ENCODE data around the gene RGCC. TPM values are rescaled to one million over a fixed set of nuclear protein-coding genes. Genes with fewer than 3 reads are reported as not detected.

Gene RGCC
- polyA plus RNA-seq, 1 donor from 2014 or later = not detected

GRCh38 chr13:41454170-41454569, 3.2 kb upstream of the RGCC start:
- Histone ChIP-seq H3K36me3 (ENCODE audit: insufficient read depth, low read length) (no peaks in the 10 kb centered on the region), H3F3A (ENCODE audit: insufficient read depth, low read length, poor library complexity, severe bottlenecking) (no peaks in the 10 kb centered on the region), H3K9me3 (ENCODE audit: low read length) (no peaks in the 10 kb centered on the region), H3K27me3 (ENCODE audit: insufficient read depth, low read depth, low read length) (peaks cover 50% of the 10 kb centered on the region), H3K79me2 (replicated peaks; ENCODE audit: insufficient read depth, low read length) (no peaks in the 10 kb centered on the region), H2AFZ (ENCODE audit: low read depth, low read length) (no peak overlapping the region), H4K20me1 (ENCODE audit: insufficient read depth) (no peaks in the 10 kb centered on the region), H3K4me2 (ENCODE audit: low read length) (no peak overlapping the region), H3K4me3 (ENCODE audit: low read length) (no peak overlapping the region), H3K27ac (ENCODE audit: low read length) (no peak overlapping the region), H3K9me2 (ENCODE audit: insufficient read depth, low read length) (no peaks in the 10 kb centered on the region), H3K9ac (ENCODE audit: low read length) (no peak overlapping the region)
- TF ChIP-seq RAD21 (conservative IDR thresholded peaks at IDR 0.05) (no peak), EZH2 (IDR thresholded peaks at IDR 0.05; ENCODE audit: borderline replicate concordance, insufficient read depth, low read length, poor library complexity, severe bottlenecking) (no peak), EP300 (conservative IDR thresholded peaks at IDR 0.05; ENCODE audit: poor library complexity, severe bottlenecking) (no peak), POLR2AphosphoS5 (IDR thresholded peaks at IDR 0.05) (no peak), CTCF (IDR thresholded peaks at IDR 0.05; ENCODE audit: poor library complexity, severe bottlenecking) (no peak), REST (IDR thresholded peaks at IDR 0.05; ENCODE audit: borderline replicate concordance) (no peak), TAF1 (IDR thresholded peaks at IDR 0.05; ENCODE audit: low read depth) (no peak), MXI1 (conservative IDR thresholded peaks at IDR 0.05; ENCODE audit: poor library complexity, severe bottlenecking) (no peak), SMC3 (conservative IDR thresholded peaks at IDR 0.05; ENCODE audit: poor library complexity) (no peak)

GRCh38 chr13:41455725-41456419, 1.5 kb upstream of the RGCC start:
- Histone ChIP-seq H2AFZ (ENCODE audit: low read depth, low read length) (no peak overlapping the region), H3K36me3 (ENCODE audit: insufficient read depth, low read length) (no peaks in the 10 kb centered on the region), H3F3A (ENCODE audit: insufficient read depth, low read length, poor library complexity, severe bottlenecking) (no peaks in the 10 kb centered on the region), H3K9ac (ENCODE audit: low read length) (no peak overlapping the region), H4K20me1 (ENCODE audit: insufficient read depth) (no peaks in the 10 kb centered on the region), H3K4me3 (ENCODE audit: low read length) (no peak overlapping the region), H3K4me2 (ENCODE audit: low read length) (no peak overlapping the region), H3K79me2 (replicated peaks; ENCODE audit: insufficient read depth, low read length) (no peaks in the 10 kb centered on the region), H3K9me3 (ENCODE audit: low read length) (no peaks in the 10 kb centered on the region), H3K27me3 (ENCODE audit: insufficient read depth, low read depth, low read length) (peaks cover 66% of the 10 kb centered on the region), H3K9me2 (ENCODE audit: insufficient read depth, low read length) (no peaks in the 10 kb centered on the region), H3K27ac (ENCODE audit: low read length) (no peak overlapping the region)
- TF ChIP-seq MXI1 (conservative IDR thresholded peaks at IDR 0.05; ENCODE audit: poor library complexity, severe bottlenecking) = no peak
- TF ChIP-seq RAD21 (conservative IDR thresholded peaks at IDR 0.05) = no peak
- no peak for TF ChIP-seq EP300 (conservative IDR thresholded peaks at IDR 0.05; ENCODE audit: poor library complexity, severe bottlenecking)
- no peak for TF ChIP-seq TAF1 (IDR thresholded peaks at IDR 0.05; ENCODE audit: low read depth)
- no peak for TF ChIP-seq REST (IDR thresholded peaks at IDR 0.05; ENCODE audit: borderline replicate concordance)
- TF ChIP-seq EZH2 (IDR thresholded peaks at IDR 0.05; ENCODE audit: borderline replicate concordance, insufficient read depth, low read length, poor library complexity, severe bottlenecking) = no peak
- TF ChIP-seq POLR2AphosphoS5 (IDR thresholded peaks at IDR 0.05) = no peak
